ENCODE data around the gene CAVIN1. TPM values are rescaled to one million over a fixed set of nuclear protein-coding genes. Genes with fewer than 3 reads are reported as not detected.
"Not testable (repeated sequence)": the region's sequence is repeated elsewhere in the genome, so short reads cannot be mapped to it uniquely, and the experiment has no call there.

Gene CAVIN1
- total and polyA plus RNA-seq, 2 experiments from 2014 or later, result 18.1 to 35.7 TPM

DNA sequence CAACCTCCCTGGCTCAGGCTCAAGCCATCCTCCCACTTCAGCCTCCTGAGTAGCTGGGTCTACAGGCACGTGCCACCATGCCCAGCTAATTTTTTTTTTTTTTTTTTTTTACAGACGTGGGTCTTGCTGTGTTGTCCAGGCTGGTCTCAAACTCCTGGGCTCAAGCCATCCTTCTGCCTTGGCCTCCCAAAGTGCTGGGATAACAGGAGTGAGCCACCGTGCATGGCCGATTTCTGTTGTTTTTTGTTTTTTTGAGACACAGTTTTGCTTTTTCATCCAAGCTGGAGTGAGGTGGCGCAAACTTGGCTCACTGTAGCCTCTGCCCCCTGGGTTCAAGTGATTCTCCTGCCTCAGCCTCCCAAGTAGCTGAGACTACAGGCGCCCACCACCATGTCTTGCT lies 31.9 kb upstream of the CAVIN1 start:
- not testable (repeated sequence) for H3K27ac ChIP-seq (ENCODE audit: low read depth); H3K27ac Mint-ChIP-seq; H3K4me3 ChIP-seq; H3K36me3 ChIP-seq (ENCODE audit: insufficient read depth); H3K4me3 Mint-ChIP-seq; H3K9me3 Mint-ChIP-seq; H3K27me3 Mint-ChIP-seq (ENCODE audit: insufficient read depth, low read depth, poor library complexity); H3K36me3 Mint-ChIP-seq (ENCODE audit: low read depth); ATAC-seq; H4K20me1 ChIP-seq (replicated peaks; ENCODE audit: insufficient read depth); DNase-seq (ENCODE audit: low spot score); H3K4me2 ChIP-seq; H3K9me2 ChIP-seq (ENCODE audit: insufficient read depth); H3F3A ChIP-seq (replicated peaks; ENCODE audit: low read depth); H3K27me3 ChIP-seq (ENCODE audit: insufficient read depth); H2AFZ ChIP-seq
- H3K79me2 ChIP-seq (replicated peaks; ENCODE audit: insufficient read depth), result peaks cover 11% of the 10 kb centered on the region
- H3K4me1 Mint-ChIP-seq, result peaks cover 27% of the 10 kb centered on the region
- H3K4me1 ChIP-seq (ENCODE audit: insufficient read depth), result peaks cover 22% of the 10 kb centered on the region

DNA sequence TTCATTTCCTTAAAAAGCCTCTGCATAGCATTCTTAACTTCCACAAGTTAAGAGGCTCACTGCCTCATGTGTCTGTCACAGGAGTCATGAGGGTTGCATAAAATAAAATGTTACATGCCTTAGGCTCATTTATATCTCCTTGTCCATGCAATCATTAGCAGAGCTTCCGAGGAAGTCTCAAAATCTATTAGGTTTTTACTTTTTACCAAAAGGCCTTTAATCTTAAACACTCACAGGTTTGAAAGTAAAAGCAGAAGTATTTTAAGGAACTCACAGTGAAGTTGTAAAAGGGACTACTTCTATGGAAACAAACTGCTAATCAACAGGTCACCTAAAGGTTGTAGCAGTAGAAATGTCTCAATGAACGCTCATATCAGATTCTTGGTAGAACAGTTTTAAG lies 30.4 kb upstream of the CAVIN1 start:
- Mint-ChIP-seq H3K4me3 (no peak overlapping the region), H3K4me1 (peaks cover 16% of the 10 kb centered on the region), H3K27ac (no peak overlapping the region)
- TF ChIP-seq CREB1 (CRISPR knock-in tag; IDR thresholded peaks at IDR 0.05; ENCODE audit: low read depth) (no peak), STAT1 (IDR thresholded peaks at IDR 0.05; ENCODE audit: unreplicated experiment) (no peak), ZNF114 (CRISPR knock-in tag; IDR thresholded peaks at IDR 0.05) (no peak), NANOG (IDR thresholded peaks at IDR 0.05; ENCODE audit: borderline replicate concordance) (no peak), EZH2 (IDR thresholded peaks at IDR 0.05; ENCODE audit: low read depth, unreplicated experiment) (no peak), POLR2AphosphoS5 (IDR thresholded peaks at IDR 0.05; ENCODE audit: low read depth) (no peak), EZH2phosphoT487 (IDR thresholded peaks at IDR 0.05; ENCODE audit: unreplicated experiment) (no peak)
- TF ChIP-seq, protein P1, sequence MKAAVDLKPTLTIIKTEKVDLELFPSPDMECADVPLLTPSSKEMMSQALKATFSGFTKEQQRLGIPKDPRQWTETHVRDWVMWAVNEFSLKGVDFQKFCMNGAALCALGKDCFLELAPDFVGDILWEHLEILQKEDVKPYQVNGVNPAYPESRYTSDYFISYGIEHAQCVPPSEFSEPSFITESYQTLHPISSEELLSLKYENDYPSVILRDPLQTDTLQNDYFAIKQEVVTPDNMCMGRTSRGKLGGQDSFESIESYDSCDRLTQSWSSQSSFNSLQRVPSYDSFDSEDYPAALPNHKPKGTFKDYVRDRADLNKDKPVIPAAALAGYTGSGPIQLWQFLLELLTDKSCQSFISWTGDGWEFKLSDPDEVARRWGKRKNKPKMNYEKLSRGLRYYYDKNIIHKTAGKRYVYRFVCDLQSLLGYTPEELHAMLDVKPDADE (IDR thresholded peaks at IDR 0.05), result no peak
- TF ChIP-seq, protein P2, sequence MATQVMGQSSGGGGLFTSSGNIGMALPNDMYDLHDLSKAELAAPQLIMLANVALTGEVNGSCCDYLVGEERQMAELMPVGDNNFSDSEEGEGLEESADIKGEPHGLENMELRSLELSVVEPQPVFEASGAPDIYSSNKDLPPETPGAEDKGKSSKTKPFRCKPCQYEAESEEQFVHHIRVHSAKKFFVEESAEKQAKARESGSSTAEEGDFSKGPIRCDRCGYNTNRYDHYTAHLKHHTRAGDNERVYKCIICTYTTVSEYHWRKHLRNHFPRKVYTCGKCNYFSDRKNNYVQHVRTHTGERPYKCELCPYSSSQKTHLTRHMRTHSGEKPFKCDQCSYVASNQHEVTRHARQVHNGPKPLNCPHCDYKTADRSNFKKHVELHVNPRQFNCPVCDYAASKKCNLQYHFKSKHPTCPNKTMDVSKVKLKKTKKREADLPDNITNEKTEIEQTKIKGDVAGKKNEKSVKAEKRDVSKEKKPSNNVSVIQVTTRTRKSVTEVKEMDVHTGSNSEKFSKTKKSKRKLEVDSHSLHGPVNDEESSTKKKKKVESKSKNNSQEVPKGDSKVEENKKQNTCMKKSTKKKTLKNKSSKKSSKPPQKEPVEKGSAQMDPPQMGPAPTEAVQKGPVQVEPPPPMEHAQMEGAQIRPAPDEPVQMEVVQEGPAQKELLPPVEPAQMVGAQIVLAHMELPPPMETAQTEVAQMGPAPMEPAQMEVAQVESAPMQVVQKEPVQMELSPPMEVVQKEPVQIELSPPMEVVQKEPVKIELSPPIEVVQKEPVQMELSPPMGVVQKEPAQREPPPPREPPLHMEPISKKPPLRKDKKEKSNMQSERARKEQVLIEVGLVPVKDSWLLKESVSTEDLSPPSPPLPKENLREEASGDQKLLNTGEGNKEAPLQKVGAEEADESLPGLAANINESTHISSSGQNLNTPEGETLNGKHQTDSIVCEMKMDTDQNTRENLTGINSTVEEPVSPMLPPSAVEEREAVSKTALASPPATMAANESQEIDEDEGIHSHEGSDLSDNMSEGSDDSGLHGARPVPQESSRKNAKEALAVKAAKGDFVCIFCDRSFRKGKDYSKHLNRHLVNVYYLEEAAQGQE (IDR thresholded peaks at IDR 0.05; ENCODE audit: unreplicated experiment), result no peak
- TF ChIP-seq, protein P3, sequence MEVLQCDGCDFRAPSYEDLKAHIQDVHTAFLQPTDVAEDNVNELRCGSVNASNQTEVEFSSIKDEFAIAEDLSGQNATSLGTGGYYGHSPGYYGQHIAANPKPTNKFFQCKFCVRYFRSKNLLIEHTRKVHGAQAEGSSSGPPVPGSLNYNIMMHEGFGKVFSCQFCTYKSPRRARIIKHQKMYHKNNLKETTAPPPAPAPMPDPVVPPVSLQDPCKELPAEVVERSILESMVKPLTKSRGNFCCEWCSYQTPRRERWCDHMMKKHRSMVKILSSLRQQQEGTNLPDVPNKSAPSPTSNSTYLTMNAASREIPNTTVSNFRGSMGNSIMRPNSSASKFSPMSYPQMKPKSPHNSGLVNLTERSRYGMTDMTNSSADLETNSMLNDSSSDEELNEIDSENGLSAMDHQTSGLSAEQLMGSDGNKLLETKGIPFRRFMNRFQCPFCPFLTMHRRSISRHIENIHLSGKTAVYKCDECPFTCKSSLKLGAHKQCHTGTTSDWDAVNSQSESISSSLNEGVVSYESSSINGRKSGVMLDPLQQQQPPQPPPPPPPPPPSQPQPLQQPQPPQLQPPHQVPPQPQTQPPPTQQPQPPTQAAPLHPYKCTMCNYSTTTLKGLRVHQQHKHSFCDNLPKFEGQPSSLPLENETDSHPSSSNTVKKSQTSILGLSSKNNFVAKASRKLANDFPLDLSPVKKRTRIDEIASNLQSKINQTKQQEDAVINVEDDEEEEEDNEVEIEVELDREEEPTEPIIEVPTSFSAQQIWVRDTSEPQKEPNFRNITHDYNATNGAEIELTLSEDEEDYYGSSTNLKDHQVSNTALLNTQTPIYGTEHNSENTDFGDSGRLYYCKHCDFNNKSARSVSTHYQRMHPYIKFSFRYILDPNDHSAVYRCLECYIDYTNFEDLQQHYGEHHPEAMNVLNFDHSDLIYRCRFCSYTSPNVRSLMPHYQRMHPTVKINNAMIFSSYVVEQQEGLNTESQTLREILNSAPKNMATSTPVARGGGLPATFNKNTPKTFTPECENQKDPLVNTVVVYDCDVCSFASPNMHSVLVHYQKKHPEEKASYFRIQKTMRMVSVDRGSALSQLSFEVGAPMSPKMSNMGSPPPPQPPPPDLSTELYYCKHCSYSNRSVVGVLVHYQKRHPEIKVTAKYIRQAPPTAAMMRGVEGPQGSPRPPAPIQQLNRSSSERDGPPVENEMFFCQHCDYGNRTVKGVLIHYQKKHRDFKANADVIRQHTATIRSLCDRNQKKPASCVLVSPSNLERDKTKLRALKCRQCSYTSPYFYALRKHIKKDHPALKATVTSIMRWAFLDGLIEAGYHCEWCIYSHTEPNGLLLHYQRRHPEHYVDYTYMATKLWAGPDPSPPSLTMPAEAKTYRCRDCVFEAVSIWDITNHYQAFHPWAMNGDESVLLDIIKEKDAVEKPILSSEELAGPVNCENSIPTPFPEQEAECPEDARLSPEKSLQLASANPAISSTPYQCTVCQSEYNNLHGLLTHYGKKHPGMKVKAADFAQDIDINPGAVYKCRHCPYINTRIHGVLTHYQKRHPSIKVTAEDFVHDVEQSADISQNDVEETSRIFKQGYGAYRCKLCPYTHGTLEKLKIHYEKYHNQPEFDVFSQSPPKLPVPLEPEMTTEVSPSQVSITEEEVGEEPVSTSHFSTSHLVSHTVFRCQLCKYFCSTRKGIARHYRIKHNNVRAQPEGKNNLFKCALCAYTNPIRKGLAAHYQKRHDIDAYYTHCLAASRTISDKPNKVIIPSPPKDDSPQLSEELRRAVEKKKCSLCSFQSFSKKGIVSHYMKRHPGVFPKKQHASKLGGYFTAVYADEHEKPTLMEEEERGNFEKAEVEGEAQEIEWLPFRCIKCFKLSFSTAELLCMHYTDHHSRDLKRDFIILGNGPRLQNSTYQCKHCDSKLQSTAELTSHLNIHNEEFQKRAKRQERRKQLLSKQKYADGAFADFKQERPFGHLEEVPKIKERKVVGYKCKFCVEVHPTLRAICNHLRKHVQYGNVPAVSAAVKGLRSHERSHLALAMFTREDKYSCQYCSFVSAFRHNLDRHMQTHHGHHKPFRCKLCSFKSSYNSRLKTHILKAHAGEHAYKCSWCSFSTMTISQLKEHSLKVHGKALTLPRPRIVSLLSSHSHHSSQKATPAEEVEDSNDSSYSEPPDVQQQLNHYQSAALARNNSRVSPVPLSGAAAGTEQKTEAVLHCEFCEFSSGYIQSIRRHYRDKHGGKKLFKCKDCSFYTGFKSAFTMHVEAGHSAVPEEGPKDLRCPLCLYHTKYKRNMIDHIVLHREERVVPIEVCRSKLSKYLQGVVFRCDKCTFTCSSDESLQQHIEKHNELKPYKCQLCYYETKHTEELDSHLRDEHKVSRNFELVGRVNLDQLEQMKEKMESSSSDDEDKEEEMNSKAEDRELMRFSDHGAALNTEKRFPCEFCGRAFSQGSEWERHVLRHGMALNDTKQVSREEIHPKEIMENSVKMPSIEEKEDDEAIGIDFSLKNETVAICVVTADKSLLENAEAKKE (CRISPR knock-in tag; IDR thresholded peaks at IDR 0.05), result no peak

More for the DNA sequence above, 30.4 kb upstream of the CAVIN1 start:
- Mint-ChIP-seq H3K36me3 (ENCODE audit: low read depth) (peaks cover 3% of the 10 kb centered on the region), H3K27me3 (ENCODE audit: insufficient read depth, low read depth, poor library complexity) (peaks cover 6% of the 10 kb centered on the region), H3K9me3 (peaks cover 8% of the 10 kb centered on the region)
- Histone ChIP-seq H3K4me2 (no peak overlapping the region), H3K36me3 (ENCODE audit: insufficient read depth) (no peaks in the 10 kb centered on the region), H4K20me1 (replicated peaks; ENCODE audit: insufficient read depth) (no peaks in the 10 kb centered on the region), H3K27me3 (ENCODE audit: insufficient read depth) (no peaks in the 10 kb centered on the region), H3F3A (replicated peaks; ENCODE audit: low read depth) (no peaks in the 10 kb centered on the region; the same call in 1 of the 2 replicates), H3K79me2 (replicated peaks; ENCODE audit: insufficient read depth) (no peaks in the 10 kb centered on the region), H3K4me1 (ENCODE audit: insufficient read depth) (peaks cover 15% of the 10 kb centered on the region), H2AFZ (no peak overlapping the region), H3K4me3 (no peak overlapping the region), H3K9me2 (ENCODE audit: insufficient read depth) (no peaks in the 10 kb centered on the region), H3K27ac (ENCODE audit: low read depth) (no peak overlapping the region)
- ATAC-seq, result no peak
- DNase-seq (ENCODE audit: low spot score), result no peak

All from GM23338 (cell line).